ENCODE measurements around the gene NLE1.
"Not testable (repeated sequence)": the region's sequence is repeated elsewhere in the genome, so short reads cannot be mapped to it uniquely, and the experiment has no call there.

Gene NLE1

DNA sequence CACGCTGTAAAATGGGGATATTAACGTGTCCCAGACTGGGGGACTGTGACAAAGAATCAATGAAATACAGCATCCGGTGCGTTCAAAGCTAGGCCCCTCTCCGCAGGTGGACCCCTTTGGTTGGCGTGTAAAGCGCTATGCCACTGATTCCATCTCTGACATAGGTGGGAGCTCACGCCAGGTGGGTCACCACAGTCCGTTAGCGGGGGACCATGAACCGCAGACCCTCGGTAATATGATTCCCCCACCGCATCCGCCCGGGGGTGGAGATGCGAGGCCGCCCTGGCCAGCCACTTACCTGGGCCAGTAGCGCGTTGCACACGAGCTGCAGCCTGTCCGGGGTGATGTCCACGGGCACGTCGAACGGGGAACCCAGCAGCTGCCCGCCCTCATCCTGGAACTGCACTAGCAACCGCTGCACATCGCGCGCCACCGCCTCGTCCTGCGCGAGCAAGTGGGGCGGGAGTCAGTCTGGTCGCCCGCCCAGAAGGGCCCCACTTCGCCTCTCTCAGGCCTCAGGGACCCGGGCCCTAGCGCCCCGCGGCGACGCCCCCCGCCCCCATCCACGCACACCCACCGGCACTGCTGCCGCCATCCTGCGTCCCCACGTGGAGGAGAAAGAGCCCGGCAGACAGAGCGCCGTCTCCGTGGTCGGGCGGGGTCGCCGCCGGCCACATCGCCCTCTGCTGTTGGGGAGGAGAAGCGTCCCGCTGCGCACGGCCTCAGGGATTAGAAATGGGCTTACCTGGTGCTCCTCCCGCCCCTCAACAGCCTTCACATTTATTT lies at the start of gene NLE1:
NLE1 (minus strand) TSS at position 623 of the 786 bp plus-strand sequence; CDS start at position 595, 28 bp downstream.
- peak; percentile 72 for DNase-seq (ENCODE audit: low spot score)

DNA sequence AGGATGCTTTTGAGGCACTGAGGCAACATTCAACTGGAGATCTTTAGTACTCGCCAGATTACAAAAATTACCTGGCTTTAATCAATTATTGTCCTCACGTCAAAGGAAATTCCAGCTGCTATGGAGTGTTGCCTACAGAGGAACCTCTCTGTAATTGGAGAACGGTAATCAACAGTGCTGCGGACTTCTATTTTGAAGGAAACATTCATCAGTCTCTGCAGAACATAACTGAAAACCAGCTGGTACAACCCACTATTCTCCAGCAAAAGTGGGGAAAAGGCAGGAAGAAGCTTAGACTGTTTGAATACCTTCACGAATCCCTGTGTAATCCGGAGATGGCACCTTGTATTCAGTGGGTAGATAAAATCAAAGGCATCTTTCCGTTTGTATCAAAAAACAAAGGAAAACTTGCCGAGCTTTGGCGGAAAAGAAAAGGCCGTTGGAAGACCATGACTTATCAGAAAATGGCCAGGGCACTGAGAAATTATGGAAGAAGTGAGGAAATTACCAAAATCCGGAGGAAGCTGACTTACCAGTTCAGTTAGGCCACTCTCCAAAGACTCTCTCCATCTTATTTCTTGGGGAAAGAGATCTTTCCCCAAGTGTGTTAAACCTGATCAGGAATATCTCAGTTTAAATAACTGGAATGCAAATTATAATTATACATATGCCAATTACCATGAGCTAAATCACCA lies 49.0 kb upstream of the NLE1 start:
- DNase-seq (ENCODE audit: low spot score): no peak

DNA sequence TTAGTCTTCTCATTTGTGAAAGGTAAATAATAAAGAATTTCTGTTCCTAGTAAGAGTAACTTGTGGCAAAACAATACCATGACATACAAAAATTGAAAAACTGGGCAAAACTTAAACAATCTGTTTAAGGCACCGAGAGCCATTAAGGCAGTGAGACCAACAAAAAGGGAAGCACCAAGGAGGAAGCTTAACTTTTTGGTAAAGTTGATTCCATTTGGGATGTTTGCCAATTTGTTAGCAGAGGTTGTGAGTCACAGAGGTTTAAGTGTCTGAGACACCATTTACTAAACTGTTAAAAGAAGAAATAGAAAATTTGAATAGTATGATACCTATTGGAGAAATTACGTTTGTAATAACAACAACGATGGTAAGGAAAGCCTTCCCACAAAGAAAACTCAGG lies 47.2 kb upstream of the NLE1 start:
- DNase-seq (ENCODE audit: low spot score): no peak

DNA sequence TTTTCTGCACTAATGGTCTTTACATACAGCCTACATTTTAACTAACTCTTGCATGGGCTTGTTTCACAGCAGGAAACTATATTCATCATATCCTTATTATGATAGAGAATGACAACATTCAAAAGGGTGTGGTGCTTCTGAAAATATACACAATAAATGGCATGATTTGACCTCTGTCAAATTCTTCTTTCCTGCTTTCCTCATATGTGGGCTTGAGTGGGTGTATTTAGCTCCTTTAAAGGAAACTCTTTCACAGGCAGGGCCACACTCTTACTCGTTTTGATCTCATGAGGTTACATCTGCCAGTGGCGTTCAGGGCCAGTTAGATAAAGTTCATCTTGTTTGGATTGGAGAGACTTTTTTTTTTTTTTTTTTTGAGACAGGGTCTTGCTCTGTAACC lies 46.0 kb upstream of the NLE1 start:
- no peak for DNase-seq (ENCODE audit: low spot score)

DNA sequence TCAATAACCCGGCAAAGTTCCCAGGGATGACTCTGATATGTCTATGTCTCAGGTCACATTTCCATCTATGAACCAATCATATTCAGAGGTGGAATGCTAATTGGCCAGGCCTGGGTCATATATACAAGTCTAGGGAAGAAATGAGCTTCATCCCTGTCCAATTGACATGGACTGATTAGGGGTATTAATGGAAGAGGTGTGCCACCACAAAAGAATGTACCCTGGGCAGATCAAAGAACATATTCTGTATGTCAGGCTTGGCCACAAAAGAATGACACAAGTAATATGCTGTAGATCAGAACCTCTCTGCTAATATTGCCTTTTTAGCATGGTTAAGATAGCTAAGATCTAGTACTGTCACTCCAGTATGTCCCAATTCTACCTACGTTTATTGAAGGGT lies 45.4 kb upstream of the NLE1 start:
- no peak for DNase-seq (ENCODE audit: low spot score)

DNA sequence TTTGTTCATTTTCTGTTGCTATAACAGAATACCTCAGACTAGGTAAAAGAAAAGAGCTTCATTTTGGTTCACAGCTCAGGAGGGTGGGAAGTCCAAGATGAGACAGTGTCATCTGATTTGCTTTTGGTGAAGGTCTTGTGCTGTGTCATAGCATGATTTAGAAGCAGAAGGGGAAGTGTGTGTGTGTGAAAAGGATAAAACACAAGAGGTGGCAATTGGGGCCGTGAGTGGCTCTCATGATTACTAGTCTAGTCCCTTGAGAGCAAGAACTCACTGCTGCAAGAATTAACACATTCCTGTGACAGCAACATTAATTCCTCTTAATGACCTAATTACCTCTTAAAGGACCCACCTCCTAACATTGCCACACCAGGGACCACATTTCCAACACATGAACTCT lies 43.7 kb upstream of the NLE1 start:
- no peak for DNase-seq (ENCODE audit: low spot score)

DNA sequence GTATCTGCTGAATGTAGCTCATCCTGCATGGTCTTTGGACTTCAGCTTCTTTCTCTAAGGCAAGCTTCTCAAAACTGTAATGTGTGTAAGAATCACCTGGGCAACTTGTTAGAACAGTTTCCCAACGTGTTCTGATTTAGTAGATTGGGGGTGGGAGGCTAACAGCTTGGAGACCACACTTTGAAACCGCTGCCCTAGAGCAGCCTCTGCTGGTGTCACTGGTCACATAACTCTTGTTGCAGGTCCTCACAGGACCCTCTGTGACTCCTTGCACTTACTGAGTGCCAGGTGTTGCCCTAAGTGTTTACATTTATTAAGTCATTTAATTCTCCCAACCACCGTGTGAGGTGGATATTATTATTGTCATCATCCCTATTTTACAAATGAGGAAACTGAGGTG lies 42.2 kb upstream of the NLE1 start:
- DNase-seq (ENCODE audit: low spot score): no peak

DNA sequence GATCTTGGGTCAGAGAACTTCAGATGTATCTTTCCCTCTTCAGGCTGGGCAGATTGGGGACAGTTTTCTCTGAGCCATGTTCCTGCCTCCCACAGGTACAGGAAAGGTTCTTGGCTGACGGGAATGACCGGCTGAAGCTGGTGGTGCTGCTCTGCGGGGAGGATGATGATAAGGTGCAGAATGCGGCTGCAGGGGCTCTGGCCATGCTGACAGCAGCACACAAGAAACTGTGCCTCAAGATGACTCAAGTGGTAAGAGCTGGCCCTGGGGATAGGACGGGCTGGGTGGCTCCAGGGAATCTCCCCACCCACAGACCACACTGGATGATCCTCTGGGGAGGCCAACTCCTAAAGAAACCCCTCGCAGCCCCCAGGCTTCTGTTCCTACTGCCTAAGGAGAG lies 41.2 kb upstream of the NLE1 start:
- no peak for DNase-seq (ENCODE audit: low spot score)

DNA sequence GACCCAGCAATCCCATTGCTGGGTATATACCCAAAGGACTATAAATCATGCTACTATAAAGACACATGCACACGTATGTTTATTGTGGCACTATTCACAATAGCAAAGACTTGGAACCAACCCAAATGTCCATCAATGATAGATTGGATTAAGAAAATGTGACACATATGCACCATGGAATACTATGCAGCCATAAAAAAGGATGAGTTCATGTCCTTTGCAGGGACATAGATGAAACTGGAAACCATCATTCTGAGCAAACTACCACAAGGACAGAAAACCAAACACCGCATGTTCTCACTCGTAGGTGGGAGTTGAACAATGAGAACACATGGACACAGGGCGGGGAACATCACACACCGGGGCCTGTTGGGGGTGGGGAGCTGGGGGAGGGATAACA lies 37.3 kb upstream of the NLE1 start:
- DNase-seq (ENCODE audit: low spot score): not testable (repeated sequence)

DNA sequence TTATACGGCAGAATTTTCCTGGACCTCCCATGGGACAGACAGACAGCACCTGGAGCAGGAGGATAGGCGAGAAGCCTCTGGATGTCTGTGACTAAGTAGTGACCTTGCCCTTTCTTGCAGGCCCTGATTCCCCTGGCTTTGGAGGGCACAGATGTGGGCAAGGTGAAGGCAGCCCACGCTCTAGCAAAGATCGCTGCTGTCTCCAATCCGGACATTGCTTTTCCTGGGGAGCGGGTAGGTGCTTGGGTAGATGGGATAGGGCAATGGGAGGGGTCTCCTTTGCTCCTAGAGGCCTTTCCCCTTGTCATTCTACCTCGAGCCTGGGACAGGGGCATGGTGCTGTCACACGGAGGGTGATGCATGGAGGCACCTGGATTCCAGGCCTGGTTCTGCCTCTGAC lies 34.8 kb upstream of the NLE1 start:
- no peak for DNase-seq (ENCODE audit: low spot score)

DNA sequence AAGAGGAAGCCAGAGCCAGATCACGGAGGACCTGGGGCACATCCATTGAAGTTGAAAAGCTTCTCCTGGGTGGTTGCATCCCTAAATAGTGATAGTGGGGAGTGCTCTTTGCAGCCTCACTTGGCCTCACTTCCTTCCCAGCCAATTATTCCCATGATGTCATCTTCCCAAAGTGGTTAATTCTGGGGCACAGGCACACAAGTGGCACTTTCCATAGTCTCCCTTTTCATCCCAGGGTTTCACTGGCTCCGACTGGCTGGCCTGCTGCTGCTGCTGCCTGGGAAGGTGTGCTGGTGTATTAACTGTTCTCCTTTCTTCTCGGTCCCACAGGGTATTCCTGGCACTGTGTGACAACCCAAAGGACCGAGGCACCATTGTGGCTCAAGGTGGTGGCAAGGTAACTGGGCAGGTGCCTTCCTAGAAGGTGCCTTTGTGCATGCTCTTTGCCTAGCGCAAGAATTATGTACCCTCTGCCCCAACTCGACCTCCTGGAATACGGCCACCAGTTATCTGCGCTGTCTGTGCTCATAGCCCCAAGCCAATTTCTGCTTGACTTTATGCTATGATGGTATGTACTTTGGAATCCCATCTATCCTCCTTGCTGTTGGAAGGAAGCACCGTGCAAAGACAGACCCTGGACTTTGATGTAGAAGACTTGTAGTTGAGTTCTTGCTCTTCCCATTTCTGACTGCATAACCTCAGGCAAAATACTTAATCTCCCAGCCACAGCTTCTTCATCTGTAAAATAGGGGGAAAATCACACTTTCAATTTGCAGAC lies 33.7 kb upstream of the NLE1 start:
- DNase-seq (ENCODE audit: low spot score): no peak

DNA sequence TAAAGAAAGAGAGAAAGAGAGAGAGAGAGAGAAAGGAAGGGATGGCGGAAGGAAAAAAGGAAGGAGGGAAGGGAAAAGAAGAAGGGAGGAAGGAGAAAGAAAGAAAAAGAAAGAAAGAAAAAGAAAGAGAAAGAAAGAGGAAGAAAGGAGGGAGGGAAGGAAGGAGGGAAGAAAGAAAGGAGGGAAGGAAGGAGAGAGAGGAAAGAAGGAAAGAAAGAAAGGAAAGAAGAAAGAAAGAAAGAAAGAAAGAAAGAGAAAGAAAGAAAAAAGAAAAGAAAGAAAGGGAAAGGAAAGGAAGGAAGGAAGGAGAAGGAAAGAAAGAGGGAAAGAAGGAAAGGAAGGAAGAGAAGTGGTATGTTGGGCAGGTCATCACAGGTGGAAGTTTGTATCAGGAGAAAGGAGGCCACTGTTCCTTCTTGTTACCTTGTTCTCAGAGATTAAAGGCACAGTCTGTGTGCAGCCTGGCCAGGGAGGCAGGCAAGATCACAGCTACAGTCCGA lies 32.8 kb upstream of the NLE1 start:
- no peak for DNase-seq (ENCODE audit: low spot score)

DNA sequence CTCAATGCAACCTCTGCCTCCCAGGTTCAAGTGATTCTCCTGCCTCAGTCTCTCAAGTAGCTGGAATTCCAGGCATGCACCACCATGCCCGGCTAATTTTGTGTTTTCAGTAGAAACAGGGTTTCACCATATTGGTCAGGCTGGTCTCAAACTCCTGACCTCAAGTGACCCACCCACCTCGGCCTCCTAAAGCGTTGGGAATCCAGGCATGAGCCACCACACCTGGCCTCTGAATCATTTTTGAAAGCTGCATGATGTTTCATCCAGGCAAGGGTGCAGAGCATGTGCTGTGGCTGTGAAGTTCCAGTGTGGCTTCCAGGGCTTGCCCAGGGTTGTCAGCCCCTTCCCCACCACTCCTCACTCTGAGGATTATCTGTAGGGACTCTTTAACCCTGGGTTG lies 30.2 kb upstream of the NLE1 start:
- not testable (repeated sequence) for DNase-seq (ENCODE audit: low spot score)

DNA sequence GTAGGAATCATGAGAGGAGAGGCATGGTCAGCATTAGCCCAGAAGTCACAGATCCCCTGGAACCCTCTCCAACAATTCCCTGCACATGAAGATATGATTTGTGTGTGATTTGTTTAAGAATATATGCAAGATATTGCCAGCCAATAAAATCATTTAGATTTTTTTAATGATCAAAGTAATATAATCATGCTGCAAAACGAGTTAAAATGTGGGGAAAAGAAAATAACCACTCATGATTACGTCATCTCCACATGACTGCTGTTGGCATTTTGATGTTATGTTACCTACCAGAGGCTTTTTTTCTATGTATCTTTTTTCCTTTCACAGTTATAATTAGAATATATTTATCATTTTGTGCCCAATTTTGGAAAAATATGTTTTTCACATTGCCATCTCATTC lies 29.7 kb upstream of the NLE1 start:
- DNase-seq (ENCODE audit: low spot score): no peak

DNA sequence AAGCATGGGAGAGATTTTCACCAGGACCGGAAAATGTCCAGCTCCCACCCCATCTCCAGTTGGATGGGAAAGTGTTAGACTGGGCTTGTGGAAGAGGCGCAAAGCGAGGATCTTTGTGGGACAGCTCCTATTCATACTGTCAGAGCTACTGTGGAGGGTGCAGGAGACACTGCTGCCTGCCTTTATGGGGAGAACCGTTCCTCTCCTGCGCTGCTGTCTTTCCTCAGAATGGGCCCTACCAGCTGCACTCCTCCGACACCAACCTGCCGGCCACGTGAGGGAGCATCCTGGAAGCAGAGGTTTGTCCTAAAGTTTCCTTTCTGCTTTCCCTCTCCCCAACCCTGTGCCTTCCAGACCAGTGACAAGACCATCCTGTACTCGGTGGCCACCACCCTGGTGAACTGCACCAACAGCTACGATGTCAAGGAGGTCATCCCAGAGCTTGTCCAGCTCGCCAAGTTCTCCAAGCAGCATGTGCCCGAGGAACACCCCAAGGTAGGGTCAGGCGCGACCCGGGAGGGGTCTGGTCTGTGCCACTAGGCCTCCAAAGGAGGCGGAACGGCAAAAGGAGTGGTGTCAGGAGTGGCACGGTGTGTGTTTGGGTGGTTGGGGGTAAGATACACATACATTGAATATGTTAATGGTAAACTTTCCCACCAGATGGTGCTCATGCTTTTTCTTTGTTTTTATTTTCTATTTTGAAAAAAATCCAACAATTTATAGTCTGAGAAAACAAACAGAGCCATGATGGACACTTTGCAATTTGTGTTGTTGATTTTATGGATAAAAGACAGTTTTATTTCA lies 29.1 kb upstream of the NLE1 start:
- no peak for DNase-seq (ENCODE audit: low spot score)

DNA sequence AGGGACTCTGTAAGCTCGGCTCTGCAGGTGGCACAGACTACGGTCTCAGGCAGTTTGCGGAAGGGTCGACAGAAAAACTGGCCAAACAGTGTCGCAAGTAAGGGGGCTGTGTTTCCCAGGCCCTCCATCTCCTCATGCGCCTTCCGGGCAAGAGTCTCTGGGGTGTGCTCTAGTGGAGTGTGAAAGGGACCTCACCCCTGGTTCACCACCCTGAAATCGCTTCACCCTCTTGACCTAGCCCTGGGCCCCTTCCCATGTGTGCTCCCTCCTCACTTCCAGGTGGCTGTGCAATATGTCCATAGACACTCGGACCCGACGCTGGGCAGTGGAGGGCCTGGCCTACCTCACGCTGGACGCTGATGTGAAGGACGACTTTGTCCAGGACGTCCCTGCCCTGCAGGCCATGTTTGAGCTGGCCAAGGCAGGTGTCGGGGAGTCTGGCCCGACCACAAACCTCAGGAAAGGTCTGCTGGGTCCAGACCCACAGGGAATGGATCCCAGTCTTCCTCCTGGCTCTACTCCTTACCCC lies 27.8 kb upstream of the NLE1 start:
- no peak for DNase-seq (ENCODE audit: low spot score)

DNA sequence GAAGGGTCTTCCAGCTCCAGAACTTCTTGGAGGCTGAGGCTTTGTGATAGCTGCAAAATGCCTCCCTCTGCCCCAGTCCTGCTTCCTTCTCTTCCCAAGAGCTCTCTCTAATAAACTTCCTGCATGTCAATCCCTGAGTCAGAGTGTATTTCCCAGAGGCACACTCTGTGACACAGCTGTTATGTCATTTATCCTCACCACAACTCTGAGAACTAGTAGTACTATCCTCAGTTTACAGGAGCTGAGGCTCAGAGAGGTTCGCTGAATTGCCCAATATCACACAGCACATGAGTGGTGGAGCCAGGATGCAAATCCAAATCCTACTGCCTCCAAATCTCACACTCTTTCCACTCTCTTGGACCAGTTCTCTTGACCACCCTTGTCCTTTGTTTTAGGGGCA lies 25.6 kb upstream of the NLE1 start:
- no peak for DNase-seq (ENCODE audit: low spot score)

DNA sequence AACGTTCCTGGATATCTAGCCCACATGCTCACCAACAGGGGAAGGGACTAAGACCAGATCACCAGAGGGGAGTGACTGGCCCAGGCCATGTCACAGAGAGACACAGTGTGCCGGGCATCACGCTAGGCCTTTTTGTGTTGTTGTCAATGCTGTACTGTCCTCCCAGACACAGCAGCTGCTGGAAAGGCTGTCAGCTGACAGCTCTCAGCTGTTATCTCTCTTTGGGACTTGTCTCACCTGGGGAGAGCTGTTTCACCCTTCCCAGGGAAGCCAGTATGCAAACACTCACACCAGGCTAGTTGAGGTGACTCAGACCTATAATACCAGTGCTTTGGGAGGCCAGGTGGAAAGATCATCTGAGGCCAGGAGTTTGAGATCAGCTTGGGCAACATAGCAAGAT lies 24.9 kb upstream of the NLE1 start:
- no peak for DNase-seq (ENCODE audit: low spot score)

DNA sequence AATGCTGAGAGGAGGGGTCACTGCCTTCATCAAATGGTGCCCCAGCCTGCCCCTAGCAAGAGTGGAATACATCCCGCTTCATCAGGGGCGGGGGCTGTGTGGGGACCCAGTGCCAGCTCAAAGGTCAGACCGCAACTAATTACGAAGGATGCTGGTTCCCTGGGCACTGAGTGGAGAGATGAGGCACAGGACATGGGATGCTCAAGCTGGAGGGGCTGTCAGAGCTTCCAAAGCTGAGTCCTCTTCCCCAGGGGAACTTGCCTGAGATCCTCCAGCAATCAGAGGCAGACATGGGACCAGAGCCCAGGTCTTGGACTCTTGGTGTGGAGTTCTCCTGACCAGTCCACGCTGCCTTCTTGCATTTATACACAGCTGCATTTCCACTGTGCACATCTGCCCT lies 24.4 kb upstream of the NLE1 start:
- DNase-seq (ENCODE audit: low spot score): no peak

DNA sequence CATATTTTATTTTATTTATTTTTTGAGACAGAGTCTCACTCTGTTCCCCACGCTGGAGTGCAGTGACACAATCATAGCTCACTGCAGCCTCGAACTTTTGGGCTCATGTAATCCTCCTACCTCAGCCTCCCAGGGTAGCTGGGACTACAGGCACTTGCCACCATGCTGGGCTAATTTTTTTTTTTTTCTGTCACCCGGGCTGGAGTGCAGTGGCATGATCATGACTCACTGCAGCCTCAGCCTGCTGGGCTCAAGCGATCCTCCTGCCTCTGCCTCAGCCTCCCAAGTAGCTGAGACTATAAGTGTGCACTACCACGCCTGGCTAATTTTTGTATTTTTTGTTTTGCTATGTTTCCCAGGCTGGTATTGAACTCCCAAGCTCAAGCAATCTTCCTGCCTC lies 22.6 kb upstream of the NLE1 start:
- no peak for DNase-seq (ENCODE audit: low spot score)

DNA sequence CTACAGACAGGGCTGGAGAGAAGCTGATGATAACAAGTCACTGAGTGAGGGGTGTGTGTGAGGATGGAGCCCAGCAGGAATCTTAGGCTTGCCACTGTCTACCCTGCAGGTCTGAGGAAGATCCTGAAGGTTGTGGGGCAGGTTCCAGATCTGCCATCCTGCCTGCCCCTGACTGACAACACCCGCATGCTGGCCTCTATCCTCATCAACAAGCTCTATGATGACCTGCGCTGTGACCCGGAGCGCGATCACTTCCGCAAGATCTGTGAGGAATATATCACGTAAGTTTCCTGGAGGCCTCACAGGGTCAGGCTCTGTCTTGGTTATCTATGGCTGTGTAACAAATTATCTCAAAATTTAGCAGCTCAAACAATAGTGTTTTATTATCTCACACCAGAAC lies 21.8 kb upstream of the NLE1 start:
- DNase-seq (ENCODE audit: low spot score): no peak

DNA sequence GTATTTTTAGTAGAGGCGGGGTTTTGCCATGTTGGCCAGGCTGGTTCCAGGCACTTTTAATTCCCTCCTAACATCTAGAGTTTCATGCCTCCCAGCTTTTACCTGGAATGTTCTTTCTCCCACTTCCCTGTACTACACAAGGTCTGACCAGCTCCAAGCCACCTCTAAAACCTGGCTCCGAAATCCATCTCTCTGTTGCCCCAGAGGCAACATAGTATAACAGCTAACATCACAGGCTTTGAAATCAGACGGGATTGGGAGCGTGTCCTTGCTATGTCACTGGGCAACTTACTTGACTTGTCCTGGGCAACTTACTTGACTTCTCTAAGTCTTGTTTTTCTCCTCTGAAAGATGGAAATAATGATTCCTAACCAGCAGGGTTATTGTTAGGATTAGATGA lies 20.7 kb upstream of the NLE1 start:
- no peak for DNase-seq (ENCODE audit: low spot score)
